Testis (tissue), 2 donors: ENCODE results near the gene ASAP2.

Experiments
- CTCF ChIP-seq, 3 experiments: fragments of 450-650 bp in 2 of 3; fragments of 200-600 bp in 1 of 3; sonication (generic) in 1 of 3; IDR thresholded peaks; one replicate each; pipeline ENCODE4 v1.5.1; 2016 to 2019; ENCODE audit warnings: antibody characterized with exemption in 3 of 3, mild to moderate bottlenecking in 2 of 3, moderate library complexity in 1 of 3
- POLR2A ChIP-seq: fragments of 450-650 bp; IDR thresholded peaks from one replicate; pipeline ENCODE4 v1.6.1; 2017; ENCODE audit warnings: antibody characterized with exemption, mild to moderate bottlenecking, moderate library complexity

- no peak for TF ChIP-seq POLR2A
- TF ChIP-seq CTCF (IDR thresholded peaks at IDR 0.05), result no peak
These were observed 148.7 kb downstream of the ASAP2 start for GRCh38 chr2:9355270-9355669.
